Measurements from ENCODE around the gene SNHG17. TPM values are rescaled to one million over a fixed set of nuclear protein-coding genes. Genes with fewer than 3 reads are reported as not detected.
"Not testable (repeated sequence)": the region's sequence is repeated elsewhere in the genome, so short reads cannot be mapped to it uniquely, and the experiment has no call there.

The SNHG17 gene
- total RNA-seq, 1 donor from 2014 or later, result 2.8 TPM

- no peak for DNase-seq
These were observed 12.1 kb upstream of the SNHG17 start for GRCh38 chr20:38447251-38447661.

DNA sequence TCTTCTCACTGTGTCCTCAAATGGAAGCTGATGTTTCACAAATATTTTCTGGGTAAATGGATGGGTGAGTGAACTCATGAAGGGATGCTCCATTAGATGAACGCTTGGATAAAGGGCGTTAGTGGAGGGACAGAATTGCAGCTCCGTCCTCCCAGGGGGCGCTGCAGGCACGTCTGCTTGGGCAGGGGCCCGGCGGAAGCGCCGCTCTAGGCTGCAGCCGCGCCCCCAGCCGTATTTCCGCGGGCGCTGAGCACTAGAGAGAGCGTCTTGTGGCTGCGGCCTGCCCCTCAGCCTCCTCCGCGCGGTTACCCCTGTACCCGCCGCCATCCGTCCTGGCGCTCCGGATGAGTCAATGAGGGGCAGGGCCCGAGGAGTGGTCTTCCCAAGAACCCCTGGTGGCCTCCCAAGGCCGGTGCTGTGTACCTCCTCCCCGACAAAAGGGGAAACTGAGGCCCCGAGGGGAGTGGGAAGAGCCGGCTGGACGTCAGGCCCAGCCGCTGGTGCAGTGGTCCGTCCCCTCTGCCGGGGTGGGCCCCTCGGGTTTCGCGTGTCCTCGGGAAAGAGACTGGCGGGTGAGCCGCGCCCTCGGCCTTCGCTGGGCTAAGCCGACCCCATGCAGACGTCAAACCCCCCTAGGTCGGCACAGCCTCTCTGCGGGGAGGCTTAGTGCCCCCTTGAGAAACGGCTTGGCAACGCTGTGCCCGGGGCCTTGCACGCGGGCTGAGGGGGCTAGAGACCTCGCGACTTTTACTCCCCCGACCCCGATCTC lies 11.5 kb upstream of the SNHG17 start:
- DNase-seq, result peak; percentile 85

GRCh38 chr20:38445901-38446425 lies 10.8 kb upstream of the SNHG17 start:
- no peak for DNase-seq

GRCh38 chr20:38445381-38445796 lies 10.3 kb upstream of the SNHG17 start:
- no peak for DNase-seq

- DNase-seq, result no peak
These were observed 6.8 kb upstream of the SNHG17 start for GRCh38 chr20:38441916-38442315.

- DNase-seq, result not testable (repeated sequence)
These were observed 6.0 kb upstream of the SNHG17 start for GRCh38 chr20:38441110-38441509.

DNA sequence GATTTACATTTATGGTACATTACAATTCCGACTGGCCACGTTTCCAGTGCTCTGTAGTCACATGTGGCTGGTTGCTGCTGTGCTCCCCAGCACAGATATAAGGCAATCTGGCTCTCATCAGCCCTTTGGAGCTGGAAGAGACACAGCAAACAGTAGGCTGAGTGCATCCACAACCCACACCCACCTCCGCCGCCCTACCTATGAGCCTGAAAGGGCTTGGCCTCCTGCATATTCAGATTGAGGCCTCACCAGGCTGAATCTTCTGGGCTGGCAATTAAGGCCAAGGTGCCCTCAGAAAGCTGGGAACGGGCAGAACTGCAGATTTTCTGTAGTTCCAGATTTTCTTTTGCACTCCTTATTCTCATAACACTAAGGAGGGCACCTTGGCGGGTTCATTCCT lies 2.7 kb upstream of the SNHG17 start:
- DNase-seq, result no peak

DNA sequence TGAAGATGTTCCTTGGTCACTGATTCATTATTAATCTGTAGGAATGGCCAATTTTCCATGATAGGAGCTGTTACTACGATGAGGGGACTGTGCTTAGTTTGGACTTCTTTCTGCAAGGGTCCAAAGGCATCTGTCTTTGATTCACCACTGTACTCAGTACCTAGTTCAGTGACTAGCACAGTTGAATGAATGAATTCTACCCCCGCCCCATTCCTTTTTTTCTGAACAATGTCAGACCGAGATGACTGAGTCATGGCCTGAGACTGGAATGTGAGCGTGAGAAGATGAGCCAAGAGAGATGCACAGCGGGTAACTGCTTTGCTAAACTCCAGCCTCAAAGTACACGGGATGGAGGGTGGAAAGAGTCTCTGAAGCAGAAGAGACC lies 419 bp upstream of the SNHG17 start:
- DNase-seq, result no peak

DNA sequence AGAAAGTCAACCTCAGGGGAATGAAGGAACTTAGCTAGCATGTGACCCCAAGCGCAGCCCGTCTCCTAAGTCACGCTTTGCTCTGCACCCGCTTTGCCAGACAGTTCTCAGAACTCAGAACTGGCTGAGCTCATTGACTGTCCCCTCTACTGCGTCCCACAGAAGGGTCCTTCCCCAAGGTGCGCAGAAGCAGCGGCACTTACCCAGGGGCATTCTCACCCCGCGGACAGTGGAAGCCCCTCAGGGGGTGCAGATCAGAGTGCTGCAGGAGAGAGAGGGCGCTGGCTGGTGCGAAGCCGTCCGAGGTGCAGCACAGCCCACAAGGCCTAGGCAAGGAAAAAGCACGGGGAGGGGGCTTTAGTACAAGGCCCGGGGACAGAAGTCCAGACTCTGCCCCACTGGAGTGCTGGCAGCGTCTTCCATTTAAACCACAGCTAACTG lies 807 bp downstream of the SNHG17 start:
- DNase-seq, result no peak

- DNase-seq, result no peak
These were observed 1.7 kb downstream of the SNHG17 start for GRCh38 chr20:38433304-38433972.

DNA sequence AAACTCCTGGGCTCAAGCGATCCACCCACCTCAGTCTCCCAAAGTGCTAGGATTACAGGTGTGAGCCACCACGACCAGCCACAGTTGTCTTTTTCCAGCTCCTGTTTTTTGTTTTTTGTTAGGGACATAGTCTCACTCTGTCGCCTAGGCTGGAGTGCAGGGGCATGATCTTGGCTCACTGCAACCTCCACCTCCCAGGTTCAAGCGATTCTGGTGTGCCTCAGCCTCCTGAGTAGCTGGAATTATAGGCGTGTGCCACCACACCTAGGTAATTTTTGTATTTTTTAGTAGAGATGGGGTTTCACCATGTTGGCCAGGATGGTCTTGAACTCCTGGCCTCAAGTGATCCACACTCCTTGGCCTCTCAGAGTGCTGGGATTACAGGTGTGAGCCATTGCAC lies 2.3 kb downstream of the SNHG17 start:
- DNase-seq, result not testable (repeated sequence)

DNA sequence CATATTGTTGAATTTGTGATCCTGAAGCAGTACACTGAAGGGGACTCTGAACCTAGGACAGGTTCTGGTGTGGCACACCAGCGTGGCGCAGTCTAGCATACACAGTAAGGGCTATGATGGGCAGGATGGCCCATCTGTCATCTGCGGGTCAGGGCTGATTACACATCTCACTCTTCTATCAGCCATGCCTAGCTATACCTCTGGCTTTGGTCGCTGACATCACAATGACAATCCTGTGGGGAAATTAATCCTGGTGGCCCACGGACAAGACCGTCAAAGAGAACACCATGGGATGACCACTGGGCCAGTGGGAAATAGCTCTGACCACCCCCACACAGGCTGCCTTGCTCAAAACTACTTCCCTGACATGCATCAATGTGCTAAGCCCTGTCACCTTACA lies 2.8 kb downstream of the SNHG17 start:
- DNase-seq, result no peak

GRCh38 chr20:38430679-38431325 lies 4.3 kb downstream of the SNHG17 start:
- DNase-seq, result no peak

DNA sequence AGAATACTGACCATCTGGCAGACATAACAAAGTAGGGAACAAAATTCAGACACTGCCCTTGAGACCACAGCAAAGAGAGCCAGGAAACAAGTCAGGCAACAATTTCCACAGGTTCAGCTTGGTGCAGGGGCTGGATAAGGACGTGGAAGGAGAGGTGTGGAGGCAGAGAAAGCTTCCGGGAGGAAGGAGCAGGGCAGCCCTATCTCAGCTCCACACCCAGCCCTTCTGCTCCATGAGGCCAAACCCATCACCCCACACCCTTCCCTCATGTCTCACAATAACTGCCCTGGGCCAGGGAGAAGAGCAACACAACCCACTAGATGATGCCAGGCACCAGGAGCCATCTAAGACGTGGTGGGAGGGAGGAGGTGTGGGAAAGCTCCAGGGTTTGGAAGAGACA lies 5.8 kb downstream of the SNHG17 start:
- DNase-seq, result no peak

DNA sequence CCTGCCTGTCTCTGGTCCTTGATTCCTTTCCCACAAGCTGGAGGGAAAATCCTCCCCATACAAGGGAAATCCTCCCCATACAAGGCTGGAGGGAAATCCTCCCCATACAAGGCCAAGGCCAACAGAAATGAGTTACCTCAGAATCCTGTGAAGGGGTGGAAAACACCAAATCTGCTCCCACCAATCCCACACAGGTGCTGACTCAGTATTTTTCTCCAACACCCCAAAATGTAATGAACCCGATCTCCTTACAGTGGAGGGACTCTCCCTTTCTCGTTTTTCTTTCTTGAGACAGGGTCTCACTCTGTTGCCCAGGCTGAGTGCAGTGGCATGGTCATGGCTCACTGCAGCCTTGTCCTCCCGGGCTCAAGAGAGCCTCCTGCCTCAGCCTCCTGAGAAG lies 6.3 kb downstream of the SNHG17 start:
- no peak for DNase-seq

DNA sequence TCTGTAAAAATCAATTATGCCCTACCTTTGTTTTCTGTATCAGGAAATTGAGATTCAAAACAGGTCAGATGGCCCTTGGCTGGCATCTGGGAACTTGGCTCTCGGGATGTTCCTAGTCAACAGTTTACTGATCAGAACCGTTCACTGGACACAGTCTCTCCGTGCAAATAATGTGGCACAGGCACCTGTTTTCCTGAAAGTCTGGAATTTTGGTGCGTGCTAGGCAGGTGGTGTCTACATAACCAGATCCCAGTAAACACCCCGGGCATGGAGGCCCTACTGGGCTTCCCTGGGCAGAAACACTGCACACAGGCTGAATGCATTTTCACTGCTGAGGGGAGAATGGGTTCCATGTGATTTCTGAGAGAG lies 7.5 kb downstream of the SNHG17 start:
- DNase-seq, result no peak

- peak; percentile 43 for DNase-seq
These were observed 8.9 kb downstream of the SNHG17 start for GRCh38 chr20:38426006-38426897.

DNA sequence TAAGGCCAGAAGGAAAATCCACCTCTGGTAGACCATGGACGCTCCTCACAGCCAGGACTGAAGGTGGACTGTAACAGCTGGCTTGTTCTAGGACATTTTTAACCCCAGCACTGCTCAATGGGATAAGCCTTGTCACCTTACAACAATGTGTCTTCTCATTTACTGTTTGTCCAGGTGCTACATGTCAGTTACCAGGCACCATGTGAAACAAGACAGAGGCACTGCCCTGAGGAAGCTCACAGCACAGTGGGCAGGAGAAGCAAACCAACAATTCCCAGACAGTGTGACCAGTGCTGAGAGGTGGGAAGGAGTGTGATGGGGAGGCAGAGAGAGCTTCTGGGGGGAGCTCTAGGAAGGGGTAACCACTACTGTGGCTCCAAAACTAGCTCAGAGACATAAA lies 10.7 kb downstream of the SNHG17 start:
- no peak for DNase-seq

GRCh38 chr20:38423541-38423940 lies 11.6 kb downstream of the SNHG17 start:
- no peak for DNase-seq

- DNase-seq, result no peak
These were observed 13.2 kb downstream of the SNHG17 start for GRCh38 chr20:38421915-38422314.

DNA sequence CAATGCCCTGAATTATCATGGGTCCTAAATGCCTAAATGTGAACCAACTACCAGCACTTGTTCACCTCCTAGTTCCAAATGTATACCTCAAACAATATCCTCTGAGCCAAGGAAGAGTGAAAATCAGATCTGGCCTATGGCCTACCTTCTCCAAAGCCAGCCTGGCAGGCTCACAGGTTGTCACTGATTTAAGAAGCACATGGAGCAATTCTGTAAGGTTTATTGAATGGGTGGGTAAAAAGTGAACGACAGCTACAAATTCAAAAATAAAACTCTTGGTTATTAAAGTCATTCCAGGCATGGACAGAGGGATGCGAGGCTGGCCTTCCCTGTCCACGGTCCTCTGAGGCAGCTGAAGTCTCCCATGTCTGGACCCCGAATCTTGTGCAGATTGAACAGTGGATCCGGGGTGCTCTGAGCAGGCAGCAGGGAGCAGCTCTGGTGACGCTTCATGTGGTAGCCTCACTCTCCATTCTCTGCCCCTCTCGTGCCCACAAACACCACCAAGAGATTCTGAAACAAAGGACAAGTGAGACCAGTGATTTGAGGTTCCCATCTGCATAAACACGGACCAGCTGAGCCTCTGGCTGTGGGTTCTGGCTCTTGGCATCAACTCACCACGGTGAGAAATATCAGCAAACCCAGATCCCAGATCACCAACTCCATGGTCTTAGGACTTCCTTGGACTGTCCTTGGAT lies 14.6 kb downstream of the SNHG17 start:
- no peak for DNase-seq
